Activated CD8-positive, alpha-beta memory T cell treated with anti-CD3 and anti-CD28 coated beads for 48 hours (primary cell): ENCODE results near the gene SPON1.

Experiments
- DNase-seq, 3 experiments: peaks; one replicate each; pipeline ENCODE4 v3.0.0-alpha.2; 2020; ENCODE audit warnings: low read depth in 2 of 3, low spot score in 2 of 3

The SPON1 gene

DNA sequence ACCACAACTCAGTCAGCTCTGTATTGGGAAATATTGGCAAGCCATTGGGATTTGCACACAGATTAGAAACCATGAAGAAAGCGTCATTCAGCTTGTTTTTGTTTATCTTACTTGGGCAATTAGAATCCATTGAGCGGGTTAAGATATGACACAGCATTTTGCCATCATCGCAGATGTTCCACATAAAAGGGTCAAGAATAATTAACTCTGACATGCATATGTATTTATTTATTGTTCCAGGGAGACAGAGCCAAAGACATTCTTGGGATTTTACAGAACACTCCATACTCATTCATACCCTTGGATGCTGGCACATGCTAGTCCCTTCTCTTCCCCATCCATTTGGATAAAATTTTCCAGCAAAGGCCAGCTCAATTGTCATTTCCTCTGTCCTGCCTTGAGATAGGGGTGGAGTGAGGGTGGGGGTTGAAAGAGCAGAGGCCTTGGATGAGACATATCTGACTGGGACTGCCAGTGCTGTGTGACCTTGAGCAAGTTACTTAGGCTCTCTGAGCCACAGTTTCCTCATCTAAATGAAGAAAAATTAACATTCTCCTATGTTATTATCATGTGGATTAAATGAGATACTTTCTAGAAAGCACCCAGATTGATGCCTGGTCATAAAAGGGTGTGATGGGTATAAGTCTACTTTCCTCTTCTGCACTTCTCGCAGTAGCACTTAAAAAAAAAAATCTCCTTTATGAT lies 216.7 kb downstream of the SPON1 start:
- no peak for DNase-seq

DNA sequence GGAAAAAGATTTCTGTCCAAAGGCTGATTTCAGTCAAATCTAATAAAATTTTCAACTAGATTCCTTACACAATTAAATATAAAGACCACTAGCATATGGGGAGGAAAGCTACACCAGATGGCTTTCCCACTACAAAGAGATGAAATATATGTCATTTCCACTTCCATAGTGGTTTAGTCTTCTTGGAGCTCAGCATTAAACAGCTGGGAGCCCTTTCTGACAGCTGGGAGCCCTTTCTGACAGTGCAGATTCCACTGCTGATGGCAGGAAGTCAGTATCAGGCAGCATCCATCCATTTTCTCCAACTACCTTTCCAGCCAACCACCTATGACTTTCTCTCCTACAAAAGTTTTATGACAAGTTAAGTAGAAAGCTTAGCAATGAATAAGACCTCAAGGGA lies 218.6 kb downstream of the SPON1 start:
- DNase-seq = no peak

DNA sequence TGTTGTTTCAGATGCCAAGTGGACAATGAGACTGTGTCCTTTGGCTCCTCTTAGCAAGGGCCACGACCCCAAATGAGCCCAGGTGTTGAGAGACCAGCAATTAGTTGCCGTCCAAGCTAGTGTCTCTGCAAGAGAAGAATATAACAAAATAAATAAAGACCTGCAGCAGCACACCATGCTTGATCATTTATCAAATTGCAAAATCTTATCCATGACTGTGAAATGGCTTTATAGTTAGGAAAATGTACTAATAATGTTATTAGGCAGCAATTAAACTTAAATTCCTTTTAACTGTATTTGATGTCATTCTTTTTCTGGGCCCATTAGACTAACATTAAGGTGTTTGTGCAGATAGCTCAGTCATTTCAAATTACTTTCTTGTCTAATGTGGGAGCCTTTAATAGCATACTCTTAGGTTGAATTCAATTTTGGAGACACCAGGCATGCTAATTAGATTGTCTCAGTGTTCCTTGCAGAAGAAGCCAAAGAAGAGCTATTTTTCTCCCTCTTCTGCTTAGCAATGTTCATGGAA lies 220.4 kb downstream of the SPON1 start:
- no peak for DNase-seq

DNA sequence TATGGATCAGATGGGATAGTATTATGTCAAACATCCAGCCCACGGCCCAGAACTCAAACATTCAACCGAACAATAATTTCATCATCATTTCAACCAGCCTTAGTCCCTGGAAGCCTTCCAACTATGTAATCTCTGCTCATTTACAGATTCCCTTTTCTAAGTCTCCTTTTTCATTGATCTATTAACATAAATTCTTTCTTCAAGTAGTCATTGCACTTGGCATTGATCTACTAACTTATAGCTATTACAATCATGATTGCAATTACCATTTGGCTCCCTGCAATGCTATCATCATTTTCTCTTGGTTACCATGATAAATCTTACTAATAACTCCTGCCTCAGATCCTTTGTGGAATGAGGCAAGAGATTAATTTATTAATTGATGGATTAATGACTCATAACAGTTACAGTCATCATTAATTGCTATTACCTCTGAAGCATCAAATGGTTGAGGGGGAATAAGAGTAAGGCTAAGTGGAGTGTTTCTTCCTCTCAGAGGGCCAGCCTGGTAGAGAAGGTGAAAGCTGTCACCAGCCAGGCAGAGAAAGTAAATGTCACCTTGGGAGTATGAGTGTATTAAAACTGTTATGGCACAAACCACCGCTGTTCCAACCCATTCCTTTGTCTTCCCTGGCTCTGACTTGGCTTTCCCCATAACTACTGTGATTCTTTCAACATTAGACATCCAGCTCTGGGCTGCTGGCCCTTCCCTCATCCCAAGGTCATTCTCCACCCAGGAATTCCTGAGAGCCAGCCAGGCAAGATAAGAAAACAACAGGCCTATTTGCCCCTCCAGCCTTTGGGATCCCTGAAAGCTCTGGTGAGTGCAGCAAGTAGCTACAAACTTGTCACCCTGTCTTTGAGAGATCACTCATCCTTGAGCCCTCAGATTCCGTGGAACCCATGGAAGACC lies 221.8 kb downstream of the SPON1 start:
- DNase-seq = no peak

DNA sequence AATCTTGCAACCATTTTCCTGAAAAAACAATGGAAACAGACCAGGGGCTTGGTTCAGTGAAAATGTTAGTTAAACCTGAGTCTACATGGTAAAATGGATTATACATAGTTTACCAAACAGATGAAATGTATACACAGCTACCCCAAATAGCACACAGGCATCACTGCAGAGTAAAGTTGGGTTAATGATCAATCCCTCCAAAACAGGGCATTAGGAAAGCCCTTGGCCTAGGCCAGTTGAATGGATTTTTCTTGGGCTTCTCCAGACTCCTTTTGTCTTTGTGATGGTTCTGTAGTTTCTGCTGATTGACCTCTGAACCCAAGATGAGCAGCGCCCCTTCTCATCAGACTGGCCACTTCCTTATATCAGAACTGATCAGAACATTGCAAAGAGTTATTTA lies 222.9 kb downstream of the SPON1 start:
- DNase-seq = no peak

DNA sequence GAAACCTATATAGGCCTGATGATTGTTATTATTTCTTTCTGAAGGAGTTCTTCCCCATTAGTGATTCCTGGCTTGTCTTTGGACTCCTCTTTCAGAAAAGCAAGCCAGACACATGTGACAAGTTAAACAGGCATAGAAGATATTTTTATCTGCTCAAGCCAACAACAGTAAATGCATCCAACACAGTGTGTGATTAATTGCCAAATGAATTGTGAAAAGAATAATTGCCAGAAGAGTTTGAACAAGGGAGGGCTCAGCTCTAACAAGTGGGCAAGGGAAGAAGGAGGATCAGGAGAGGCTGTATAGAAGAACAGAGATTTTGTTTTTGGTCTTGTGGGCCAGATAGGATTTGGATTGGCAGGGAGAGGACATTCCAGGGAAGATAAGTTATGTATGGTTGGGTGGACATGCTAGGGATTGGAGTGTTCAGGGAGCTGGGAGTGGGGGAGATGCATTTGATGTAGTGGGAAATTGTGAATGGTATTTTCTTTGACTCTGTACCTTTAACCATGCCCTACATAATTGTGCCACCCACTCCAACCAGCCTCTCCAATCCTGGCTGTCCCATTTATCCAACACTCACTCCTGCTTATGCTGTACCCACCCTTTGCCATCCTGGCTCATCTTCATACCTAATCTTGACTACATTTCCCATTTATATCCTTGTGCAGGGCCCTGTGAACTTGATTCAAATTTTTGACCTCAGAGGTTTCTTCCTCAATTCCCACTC lies 223.7 kb downstream of the SPON1 start:
- DNase-seq = no peak

DNA sequence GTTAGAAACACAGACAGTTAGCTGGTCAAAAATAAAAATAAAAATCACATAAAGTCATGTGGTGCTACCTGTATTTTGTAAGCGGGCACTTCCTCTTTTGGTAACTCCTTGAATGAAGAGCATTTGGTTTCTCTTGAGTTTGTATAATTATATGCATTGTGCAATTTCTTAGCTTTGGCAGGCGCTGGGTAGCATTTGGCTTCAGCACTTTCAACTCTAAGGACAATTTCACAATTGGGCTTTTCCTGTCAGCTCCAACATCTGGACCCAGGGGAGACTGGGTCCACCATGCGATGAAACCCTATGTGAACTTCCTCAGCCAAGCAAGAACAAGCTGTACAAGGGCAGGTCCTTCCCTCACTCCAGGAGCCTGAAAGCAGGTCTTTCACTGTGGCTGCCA lies 227.4 kb downstream of the SPON1 start:
- DNase-seq = no peak

DNA sequence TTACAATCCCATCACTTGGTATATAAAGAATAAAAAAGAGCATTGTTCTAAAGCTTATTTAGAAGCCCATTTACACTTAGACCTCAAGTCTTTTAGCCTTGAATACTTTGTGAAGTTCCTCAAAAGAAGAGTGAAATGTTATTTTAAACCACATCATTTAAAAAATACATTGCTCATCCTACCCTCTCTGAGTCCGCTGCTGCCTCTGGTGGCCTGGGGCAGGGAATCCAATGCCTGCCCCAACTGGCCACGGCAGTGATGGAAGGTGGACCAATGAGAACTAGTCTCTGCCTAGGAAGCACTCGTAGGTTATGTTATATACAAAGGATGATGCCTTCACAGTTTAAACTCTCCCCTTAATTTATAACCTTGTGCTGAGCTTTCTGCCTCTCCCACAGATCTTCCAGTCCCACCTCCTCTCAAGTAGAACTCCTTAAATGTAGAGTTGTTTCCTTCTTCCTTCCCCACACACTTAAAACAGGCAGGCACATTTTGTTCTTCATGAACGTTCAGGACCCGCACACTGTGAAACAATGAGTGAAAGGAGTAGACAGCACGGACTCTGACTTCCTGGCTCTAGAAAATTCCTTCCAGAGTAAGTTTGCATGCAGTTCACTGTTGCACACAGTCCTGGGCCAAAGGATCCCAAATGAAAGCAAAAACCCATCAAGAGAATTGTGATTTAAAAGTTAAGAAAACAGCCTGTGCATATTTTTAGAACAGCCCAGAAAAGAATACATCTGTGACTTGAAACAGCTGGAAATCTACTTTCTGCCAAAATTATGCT lies 228.7 kb downstream of the SPON1 start:
- DNase-seq = no peak

DNA sequence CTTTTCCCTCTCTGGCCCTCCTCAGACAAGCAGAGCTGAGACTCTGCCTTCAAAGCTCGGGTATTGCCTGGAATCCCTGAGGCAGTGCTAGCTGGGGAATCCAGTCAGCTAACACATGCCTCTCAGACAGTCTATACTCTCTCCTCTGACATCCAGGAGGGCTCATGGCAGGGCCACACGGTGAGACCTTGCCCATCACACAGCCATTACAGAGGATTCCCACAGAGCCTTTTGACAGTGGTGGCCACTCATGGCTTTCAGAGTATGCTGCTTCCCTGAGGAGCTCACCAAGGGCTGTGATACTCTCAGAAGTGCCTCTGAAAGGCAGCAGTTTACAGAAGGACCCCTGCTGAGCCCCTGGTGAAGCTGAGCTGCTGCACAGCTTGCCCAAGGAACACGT lies 231.1 kb downstream of the SPON1 start:
- DNase-seq = no peak

DNA sequence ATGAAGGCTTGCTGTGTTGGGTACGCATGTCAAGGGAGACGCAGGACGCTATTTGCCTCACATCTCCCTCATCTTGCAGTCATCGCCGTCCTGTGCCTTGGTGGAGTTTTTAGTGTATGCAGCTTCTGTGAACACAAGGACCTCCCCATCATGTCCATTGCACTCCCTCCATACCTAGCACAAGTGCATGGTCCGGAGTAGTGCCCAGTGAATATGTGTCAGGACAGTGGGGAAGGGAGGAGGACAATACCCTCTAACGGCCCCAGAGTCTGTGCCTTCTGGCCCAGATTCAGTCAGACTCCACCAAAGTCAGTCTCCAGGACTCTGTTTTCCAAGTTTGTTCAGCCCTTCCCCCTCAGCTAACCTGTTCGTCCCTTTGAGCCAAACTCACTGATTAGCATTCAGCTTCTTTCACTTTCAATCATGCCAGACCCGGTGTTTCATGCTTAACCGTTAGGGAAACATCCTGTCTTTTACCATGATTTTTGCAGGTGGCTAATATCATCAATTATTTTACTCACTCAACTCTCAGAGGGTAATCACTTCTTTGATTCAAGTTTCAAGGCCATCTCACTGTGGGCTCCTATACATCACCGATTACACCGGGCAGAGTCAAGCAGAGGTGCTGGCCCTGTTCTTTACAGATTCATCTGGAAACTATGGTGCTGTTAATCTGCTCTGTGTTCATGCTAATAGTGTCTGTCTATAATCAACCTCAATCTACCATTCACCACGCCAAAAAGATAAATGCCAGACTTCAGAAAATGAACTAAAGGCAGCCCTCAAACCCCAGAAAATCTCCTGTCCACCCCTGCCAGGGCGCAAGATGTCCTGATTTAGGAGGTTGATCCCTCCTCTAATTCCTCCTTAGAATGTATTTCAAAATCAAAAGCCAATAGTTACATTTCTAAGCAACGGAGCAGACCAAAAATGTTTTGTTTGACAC lies 240.0 kb downstream of the SPON1 start:
- no peak for DNase-seq

DNA sequence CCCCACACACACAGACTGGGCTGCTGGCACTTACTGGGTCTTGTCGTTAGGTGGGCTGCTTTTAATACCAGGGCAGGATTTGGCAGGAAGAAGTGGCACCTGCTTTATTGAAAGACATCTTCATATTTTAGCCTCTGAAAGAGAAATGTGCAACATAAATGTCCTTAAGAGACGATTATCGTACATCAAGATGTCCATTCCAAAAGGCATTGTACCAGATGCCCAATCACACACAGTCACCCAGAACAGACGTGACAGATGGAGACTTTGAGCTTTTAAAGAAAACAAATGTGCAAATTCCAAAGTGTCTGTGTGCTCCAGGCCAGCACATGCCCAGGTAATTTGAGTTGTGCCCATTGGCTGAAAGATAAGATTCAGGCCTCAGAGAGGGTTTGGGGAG lies 240.8 kb downstream of the SPON1 start:
- no peak for DNase-seq

DNA sequence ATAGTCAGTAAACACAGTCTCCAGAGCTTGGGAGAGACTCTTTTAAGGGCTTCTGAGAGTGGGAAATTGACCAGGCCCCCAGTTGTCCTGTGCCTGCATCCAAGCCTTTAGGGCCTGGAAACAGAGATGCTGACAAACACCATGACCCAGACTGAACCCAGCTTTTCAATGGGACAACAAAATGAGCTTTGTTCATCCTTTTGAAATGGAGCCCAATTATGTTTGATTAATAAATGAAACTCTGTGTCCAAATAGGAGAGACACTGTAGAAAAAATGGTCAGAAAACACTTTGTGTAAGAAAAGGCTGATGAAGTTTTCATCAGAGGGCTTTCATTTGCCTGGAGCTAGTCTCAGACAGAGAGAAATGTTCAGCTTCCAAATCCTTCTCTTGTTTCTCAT lies 250.5 kb downstream of the SPON1 start:
- DNase-seq = no peak

DNA sequence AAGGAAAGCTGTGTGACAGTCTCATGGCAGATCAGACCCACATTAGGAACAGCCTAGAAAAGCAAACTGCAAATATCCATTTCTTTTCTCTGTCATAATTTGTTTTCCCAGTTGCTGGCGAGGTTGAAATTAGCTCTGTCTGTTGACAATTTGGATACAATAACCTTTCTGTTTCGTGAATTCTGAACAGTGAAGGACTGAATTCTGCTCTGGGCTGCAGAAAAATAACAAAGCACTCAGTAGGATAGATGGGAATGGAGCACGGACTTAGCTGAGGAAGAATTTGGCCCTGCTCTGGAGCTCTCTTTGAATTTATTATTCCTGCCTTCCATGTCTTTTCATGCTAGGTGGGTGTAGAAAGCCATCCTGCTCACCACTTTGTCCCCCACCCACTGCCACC lies 256.2 kb downstream of the SPON1 start:
- no peak for DNase-seq

DNA sequence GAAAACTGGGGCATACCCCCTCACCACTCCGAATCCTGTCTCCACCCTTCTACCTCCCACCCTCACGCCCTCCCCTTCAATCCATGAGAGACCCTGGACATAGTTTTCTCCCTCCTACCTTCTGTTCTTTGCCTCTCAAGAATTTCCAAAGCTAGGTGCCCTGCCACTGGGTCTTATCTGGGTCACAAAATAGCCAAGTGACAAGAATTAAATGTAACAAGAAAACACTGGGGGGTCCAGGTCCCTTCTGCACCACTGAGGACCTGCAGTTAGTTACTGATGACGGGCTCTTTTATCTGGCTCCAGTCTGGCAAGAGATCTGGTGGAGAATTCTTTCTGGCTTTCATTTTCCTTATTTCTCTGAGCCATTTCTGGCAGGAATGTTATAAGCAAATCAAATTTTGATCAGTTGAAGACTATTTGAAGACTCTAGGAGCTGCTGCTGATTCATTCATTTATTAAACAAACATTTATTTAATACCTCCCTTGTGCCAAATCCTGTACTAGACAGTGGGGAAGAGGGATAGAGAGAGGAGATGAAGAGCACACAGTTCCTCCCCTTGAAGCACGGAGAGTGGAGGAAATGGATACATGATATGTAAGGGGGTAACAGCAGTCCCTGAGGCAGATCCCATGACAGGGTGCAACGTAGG lies 261.2 kb downstream of the SPON1 start:
- no peak for DNase-seq

DNA sequence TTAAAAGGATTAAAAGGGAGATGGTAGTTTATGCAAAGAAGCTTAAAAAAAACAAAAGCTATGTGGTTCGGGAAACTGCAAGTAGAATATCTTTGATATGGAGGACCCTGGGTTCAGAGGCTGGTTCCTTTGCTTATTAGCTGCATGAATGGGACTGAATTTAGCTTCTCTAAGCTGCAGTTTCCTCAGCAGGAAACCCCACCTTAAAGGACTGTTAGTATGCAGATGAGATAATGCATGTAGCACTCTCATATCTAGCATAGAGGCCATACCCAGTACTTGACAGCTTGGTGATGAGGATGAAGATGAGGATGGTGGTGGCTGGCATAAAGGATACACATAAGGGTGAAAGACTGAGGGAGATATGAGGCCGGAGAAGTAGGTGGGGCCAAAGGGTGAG lies 261.9 kb downstream of the SPON1 start:
- DNase-seq = no peak

DNA sequence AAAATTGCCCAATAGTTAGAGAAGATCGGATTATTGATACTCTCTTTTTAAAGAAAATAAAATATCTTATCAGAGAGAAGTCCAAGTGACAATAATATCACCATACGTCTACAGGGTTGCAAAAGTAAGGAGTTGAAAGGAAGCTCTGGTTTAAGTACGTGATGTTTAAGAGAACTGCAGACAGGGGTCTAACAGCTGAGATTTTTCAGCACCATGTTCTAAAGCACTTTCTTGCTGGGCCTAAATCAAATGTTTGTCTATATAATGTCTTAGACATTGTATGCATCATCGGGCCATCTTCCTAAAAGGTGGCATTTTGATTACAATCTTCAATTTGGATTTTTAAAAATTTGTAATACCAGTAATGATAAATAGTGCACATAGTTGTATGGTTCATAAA lies 263.1 kb downstream of the SPON1 start:
- no peak for DNase-seq

DNA sequence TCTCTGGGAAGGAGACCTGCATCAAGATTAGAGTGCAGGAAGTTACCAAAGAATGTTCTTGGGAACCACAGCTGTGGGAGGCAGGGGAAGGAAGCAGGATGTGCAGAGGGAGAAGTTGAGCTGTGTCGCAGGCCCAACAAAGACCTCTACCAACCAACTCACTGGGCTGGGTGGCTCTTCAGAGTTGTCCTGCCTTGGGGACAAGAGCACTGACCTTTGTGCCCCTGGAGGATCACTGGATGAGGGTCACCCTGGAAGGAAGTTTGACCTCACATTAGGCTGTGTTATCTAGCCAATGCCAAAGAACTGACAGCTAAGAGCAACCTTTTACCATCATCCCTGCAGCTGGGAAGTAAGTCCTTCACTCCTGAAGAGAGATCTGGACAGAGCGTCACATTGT lies 265.8 kb downstream of the SPON1 start:
- no peak for DNase-seq

DNA sequence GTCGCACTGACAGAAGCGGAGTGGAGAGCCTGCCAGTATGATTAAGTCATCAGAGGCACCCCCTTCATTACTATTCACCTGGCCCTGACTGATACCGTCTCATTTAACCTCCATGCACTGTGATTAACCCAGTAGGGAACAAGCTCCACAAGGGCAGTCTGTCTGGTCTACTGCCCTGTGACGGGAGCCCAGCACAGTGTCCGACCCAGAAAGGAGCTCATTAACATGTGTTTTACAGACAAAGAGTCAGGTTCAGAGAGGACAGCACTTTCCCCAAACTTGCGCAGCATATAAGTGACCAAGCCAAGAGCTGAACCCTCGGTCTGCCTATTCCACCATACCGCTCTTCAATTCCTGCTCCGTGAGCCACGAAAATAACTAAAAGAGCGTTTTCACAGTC lies 266.9 kb downstream of the SPON1 start:
- DNase-seq = no peak

DNA sequence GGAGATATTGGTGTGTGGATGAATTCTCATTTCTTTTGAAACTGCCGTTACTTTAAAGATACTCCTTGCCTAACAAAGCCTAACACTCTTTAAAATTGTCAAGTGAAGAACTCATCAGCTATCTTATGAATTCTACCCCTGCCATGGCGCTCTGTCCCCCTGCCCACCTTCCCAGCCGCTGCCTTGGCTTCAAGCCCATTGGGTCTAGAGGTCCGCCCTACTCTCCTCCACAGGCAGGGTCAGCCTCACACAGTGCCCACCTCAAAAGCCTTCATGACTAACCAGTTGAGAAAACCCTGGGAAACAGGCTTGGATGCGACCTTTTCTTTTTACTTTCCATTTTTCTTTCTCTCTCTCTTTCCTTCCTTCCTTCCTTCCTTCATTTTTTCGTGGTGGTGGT lies 267.9 kb downstream of the SPON1 start:
- DNase-seq = no peak
